ENCODE results near the gene HEPHL1. TPM values are rescaled to one million over a fixed set of nuclear protein-coding genes. Genes with fewer than 3 reads are reported as not detected.
"Not testable (repeated sequence)": the region's sequence is repeated elsewhere in the genome, so short reads cannot be mapped to it uniquely, and the experiment has no call there.

The HEPHL1 gene, protein sequence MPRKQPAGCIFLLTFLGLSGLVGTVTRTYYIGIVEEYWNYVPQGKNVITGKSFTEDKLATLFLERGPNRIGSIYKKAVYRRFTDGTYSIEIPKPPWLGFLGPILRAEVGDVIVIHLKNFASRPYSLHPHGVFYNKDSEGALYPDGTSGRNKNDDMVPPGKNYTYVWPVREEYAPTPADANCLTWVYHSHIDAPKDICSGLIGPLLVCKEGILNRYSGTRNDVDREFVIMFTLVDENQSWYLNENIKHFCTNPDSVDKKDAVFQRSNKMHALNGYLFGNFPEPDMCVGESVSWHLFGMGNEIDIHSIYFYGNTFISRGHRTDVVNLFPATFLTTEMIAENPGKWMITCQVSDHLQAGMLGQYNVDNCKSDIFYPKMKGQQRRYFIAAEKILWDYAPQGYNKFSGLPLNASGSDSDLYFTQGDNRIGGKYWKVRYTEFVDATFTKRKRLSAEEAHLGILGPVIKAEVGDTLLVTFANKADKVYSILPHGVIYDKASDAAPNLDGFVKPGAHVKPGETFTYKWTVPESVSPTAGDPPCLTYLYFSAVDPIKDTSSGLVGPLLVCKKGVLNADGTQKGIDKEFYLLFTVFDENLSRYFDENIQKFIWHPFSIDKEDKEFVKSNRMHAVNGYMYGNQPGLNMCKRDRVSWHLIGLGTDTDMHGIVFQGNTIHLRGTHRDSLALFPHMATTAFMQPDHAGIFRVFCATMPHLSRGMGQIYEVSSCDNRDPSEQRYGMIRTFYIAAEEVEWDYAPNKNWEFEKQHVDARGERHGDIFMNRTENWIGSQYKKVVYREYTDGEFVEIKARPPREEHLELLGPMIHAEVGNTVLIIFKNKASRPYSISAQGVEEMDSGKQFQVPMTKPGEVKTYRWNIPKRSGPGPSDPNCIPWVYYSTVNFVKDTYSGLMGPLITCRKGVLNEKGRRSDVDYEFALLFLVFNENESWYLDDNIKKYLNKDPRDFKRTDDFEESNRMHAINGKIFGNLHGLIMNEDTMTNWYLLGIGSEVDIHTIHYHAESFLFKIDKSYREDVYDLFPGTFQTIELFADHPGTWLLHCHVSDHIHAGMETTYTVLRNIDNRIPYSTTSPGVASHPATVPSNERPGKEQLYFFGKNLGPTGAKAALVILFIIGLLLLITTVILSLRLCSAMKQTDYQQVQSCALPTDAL
- total RNA-seq (2014; rRNA removed; shearing (Covaris generic)): not detected in 2 replicates

DNA sequence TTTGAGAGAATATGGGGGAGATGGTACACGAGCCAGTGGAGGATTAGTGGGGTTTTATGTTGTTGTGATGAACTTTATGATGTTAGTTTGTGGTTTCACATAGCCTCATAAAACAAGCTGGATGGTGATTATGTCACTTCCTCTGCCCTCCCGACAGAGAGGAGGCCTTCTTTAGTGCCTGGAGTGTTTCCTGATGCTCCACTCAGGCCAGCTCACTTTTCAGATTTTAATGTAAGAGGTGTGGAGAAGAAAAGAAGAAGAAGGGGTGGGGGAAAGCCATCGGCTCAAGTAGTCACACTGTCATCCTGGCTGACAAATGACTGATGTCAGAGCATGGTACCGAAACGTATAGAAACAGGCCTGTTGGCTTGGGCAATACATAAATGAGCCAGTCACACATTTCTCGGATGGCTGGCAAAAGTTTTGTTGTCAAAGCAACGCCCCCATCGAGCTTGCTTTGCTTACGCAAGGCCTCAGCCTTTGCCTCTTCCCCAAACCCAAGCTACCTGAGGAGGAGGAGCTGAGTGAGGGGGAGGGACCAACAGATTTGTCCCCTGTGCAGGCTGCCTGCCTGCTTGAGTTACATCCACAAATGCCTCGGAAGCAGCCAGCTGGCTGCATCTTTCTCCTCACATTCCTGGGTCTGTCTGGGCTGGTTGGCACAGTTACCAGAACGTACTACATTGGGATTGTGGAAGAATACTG lies at the start of gene HEPHL1:
Gene HEPHL1, plus strand, starts transcription at position 578 of the 705 bp plus-strand sequence. Its CDS starts 15 bp downstream, at position 593.
- DNase-seq (ENCODE audit: low read depth): peak; percentile 13

DNA sequence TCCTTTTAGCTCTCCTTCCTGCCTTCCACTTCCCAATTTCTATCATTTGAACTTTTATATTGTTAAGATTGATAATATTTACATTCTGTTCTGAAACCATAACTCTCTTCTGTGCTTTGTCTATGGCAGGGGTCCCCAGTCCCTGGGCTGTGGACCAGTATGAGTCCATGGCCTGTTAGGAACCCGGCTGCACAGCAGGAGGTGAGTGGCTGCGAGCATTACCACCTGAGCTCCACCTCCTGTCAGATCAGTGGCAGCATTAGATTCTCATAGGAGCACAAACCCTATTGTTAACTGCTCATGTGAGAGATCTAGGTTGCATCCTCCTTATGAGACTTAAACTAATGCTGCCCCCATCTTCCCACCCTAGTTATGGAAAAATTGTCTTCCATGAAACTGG lies 48.4 kb upstream of the HEPHL1 start:
- no peak for DNase-seq (ENCODE audit: low read depth)

DNA sequence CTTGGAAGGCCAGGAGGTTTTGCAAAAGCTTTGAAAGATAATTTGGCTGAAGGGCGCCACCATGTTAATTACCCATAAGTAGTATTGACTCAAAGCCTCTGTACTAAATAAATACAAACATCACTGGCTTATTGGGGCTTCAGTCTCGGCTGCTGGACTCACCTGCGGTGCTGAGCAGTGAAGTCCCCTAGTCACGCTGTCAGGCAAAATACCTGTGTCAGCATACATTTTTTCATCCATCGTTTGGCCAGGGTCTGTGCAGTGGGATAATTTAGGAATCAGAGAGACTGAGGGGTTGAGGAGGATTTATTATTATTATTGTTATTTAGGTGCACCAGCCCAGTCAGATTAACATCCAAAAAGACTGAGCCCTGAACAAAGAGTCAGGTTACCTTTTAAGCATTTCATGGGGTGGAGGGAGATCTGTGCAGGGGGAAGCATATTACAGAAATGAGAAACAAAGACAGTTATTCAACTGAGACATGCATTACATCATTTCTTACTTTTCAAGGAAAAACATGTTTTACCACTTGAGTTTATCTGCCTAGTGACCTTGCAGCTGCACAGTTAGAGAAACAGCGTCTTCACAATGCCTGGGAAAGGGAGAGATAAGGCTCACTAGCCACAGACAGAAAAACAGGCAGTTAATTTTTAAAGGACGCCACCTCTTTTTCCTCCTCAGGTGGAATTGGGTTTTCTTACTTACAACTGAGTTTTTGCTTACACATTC lies 47.7 kb upstream of the HEPHL1 start:
- not testable (repeated sequence) for DNase-seq (ENCODE audit: low read depth)

DNA sequence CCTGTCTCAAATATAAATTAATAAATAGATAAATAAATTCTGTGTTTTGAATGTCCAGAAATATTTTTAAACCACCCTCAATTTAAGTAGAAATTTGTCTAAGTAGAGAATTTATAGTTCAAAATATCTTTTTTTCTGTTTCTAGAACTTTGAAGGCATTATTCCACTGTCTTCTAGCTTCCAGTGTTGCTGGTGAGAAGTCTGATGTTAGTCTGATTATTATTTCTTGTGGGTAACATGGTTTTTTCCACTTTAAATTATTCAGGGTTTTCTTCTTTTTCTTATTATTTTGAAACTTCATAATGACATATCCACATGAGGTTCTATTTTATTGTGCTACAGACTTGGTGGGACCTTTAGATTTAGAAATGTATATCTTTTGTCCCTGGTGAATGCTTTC lies 46.4 kb upstream of the HEPHL1 start:
- no peak for DNase-seq (ENCODE audit: low read depth)

DNA sequence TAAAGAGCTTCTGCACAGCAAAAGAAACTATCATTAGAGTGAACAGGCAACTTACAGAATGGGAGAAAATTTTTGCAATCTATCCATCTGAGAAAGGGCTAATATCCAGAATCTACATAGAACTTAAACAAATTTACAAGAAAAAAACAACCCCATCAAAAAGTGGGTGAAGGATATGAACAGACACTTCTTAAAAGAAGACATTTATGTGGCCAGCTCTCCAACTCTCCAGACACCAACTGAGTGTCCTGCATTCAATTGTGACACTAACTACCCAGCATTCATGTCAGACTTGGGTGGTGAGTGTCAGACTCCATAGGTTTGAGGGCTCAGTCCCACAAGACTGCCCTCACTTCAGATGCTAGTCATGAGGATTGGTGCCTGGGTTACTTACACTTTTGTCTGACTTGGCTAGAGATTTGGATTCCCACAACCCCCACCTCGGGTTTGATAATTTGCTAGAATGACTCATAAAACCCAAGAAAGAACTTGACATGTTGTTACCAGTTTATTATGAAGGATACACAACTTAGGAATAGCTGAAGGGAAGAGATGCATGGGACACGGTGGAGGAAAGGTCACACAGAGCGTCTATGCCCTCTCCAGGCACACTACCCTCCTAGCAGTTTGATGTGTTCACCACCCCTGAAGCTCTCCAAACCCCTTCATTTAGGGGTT lies 44.4 kb upstream of the HEPHL1 start:
- not testable (repeated sequence) for DNase-seq (ENCODE audit: low read depth)

DNA sequence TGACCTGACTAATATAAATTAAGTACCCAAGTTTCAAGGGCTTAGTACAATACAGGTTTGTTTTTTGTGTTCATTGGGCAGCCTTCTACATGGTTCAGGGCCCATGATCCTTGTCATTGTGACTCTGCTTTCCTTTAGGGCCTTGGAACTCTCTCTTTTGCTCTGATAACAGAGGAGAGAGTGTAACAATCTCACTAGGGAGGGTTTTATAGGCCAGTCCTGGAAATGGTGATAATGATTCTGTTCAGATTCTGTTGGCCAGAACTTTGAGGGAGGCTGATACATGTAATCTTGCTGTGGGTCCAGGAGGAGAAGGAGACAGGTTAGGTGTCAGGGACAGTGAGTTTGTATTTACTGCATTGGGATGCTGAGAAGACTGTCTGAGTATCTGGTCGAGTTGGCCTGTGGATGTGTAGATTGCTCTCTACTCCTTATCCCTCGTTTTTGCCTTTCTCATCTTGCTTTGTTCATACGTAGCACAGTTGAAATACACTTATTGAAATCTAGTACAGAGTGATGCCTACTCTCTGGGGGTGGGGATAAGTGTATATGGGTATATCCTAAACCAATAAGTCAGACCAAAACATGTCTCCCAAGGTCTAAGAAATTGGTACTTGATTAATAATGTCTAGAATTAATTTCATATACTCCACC lies 37.5 kb upstream of the HEPHL1 start:
- DNase-seq (ENCODE audit: low read depth): no peak

DNA sequence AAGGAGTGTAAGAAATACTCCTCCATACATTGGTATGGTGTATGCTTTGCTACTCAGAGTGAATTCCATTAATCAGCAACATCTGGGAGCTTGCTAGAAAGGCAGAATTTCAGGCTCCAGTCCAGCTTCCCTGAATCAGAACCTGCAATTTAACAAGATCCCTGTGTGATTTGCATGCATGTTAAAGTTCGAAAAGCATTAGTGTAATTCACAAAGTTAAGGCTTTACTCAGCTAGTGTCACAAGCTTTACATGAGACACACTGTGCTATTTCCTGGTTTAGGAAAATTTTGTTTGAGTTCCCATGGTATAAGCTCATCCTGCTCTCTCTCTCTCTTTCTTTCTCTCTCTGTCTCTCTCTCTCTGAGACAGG lies 37.0 kb upstream of the HEPHL1 start:
- DNase-seq (ENCODE audit: low read depth): no peak

DNA sequence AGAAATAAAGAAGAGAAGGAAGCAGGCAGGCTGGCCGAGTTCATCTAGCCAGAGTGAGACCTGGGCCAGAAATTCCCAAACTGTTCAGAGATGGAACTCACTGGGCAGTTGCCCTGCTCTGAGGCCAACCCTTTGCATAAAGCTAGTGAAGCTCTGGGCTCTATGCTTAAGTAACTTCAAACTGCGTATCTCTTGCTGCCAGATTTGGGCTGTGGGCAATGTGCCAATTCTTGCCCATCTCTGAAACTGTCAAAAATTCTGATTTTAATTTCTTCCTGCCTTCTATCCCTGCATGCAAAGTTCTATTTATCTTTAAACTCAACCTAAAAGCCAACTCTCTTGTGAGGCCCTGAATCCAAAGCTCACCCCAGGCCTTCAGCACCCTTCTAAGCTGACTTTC lies 36.2 kb upstream of the HEPHL1 start:
- no peak for DNase-seq (ENCODE audit: low read depth)

DNA sequence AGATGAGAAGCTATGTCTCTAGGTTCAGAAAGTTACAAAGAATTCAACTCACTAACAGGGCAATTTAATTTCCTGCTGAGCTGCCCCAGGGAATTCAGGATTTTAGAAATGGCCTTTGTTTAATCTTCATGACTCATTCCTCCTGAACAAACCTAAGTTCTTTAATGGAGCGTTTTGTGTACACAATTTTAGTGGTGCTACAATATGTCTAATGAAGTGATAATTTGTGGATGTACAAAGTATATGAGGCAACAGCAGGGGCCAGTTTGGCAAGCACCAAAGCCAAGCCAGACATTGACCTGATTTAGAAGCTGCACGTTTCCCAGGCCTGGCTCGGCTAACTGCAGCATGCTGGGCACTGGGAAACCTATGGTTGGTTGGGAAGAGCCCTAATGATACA lies 34.4 kb upstream of the HEPHL1 start:
- peak; percentile 17 for DNase-seq (ENCODE audit: low read depth)

DNA sequence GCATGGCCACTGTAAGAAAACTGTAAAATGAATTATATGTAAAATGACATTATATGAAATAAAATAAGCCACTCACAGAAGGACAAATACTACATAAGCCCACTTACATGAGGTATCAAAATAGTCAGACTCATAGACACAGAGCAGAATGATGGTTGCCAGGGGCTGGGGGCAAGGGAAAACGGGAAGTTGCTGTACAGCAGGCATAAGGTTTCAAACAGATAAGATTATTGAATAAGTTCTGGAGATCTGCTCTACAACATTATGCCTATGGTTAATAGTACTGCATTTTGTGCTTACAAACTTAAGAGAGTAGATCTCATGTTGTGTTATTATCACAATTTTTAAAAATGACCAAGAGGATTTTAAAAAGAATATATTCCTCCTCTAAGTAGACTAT lies 32.7 kb upstream of the HEPHL1 start:
- no peak for DNase-seq (ENCODE audit: low read depth)

DNA sequence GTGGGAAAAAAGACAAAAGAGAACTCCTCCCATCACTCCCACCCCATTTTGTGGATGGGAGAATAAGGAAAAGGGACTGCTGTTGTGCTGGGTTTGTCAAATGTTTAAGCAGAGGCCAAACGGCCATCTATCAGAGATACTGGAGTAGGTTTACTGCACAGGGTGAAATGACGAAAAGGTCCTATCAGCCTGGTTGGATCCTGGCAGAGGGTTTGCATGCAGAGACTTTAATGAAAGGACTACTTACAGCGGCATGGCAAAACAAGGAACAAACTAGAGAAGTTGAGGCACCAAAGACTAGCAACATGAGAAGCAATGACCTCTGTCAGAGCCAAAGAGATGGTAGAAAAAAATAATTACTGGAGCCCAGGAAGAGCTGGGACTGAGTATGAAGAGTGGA lies 32.2 kb upstream of the HEPHL1 start:
- no peak for DNase-seq (ENCODE audit: low read depth)

DNA sequence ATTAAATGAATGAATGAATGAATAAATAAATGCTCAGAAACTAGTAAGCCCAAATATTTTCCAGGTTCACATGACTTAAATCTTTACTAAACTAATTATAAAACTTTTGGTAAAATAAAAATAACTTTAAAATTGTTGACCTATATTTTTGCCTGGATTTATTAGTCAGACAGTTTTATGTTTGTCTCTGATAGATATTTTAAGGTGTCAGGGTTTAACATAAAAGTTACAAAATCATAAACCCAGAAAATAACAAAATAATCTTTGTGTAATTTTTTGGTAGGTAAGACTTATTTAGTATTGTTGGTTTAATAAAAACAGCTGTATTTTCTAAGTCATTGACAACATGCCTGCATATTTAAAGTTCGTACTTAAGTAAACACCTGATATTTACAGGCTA lies 27.4 kb upstream of the HEPHL1 start:
- DNase-seq (ENCODE audit: low read depth): no peak

DNA sequence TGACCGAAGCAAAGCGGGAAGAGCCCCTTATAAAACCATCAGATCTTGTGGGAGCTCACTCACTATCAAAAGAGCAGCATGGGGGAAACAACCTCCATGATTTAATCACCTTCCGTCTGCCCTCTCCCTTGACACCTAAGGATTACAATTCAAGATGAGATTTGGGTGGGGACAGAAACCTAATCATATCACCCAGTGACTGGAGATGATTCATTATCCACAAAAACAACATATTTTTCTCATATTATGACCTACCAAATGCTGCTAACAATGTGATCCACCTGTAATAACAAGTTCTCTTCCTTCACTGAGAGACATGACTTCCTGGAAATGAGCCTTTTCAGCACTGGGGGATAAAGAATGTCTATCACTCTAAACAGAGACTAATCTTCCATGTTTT lies 23.4 kb upstream of the HEPHL1 start:
- no peak for DNase-seq (ENCODE audit: low read depth)

DNA sequence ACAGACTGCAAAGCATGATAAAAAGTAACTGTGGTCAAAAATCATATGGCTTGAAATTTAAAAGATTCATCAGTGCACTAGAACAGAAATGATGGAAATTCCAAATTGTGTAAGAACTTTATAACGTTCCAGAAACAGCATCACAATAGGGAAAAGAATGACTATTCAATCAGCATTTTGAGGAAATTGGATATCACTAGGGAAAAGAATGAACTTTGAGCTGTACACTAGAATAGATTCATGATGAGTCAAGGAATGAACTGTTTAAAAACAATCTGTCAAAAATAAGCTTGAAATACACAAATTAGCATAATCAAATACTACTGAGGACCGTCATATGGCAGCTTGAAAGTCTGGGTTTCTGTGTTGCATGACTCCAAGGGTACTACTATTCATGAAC lies 20.5 kb upstream of the HEPHL1 start:
- no peak for DNase-seq (ENCODE audit: low read depth)

DNA sequence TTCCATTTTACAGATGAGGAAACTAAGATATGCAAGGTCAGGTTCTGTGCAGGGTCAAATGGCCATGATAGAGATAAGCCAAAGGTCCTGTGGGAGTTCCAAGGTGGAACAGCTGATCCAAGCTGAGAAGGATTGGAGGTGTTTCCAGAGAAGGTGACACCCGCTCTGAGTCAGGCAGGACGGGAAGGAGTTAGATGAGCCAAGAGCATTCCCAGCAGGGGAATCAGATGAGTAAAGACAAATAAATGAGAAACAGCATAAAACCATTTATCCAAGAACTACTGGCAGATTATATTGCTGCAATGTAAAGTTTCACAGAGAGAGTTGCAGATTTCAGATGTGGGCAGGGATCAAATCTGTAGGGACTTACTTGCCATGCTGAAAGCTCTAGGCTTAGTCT lies 18.9 kb upstream of the HEPHL1 start:
- peak; percentile 10 for DNase-seq (ENCODE audit: low read depth)

DNA sequence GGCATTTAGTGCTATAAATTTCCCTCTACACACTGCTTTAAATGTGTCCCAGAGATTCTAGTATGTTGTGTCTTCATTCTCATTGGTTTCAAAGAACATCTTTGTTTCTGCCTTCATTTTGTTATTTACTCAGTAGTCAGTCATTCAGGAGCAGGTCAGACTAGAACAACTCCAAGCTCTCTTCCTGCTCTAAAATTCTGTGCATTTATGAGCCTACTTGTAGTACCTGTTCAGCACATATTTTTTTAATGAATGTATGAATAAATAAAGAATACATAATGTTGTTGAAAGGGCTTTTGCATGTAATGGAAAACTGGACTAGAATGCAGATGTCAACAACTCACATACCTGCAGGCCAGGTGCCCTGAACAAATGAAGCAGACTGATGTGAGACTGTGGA lies 13.7 kb upstream of the HEPHL1 start:
- no peak for DNase-seq (ENCODE audit: low read depth)

DNA sequence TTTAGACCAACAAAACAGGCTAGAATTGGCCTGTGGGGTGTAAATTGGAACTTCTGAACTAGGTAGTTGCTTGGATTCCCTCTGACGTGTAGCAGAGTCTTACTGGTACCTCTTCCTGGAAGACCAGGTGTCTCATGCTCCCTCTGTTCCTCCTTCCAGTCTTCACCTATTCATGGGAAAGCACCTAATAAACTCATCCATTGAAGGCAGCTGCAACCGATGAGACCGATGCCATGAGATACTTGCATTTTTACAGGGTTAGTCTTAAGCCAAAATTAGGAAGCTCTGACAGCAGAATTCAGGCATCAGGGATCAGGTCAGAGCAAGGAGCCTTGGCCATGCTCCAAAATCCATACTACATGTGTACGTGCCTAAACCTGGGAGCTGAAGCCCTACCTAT lies 13.2 kb upstream of the HEPHL1 start:
- no peak for DNase-seq (ENCODE audit: low read depth)

DNA sequence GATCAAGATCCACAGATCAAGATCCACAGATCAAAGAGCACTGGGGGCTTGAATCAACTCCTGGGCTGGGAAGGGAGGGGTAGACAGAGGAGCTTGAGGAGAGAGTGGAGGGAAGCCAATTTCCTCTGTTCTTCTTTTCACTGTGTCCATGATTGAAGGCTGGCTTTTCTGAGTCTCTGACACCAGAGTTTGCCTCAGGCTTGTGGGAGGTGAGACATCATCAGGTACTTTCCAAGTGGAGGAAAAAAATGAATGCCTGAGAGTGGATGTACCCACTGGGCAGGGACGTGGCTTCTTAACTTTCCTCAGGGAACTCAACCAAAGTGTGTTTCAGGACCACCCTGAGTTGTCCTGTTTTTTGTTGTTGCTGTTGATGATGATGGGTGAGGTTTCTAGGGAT lies 11.0 kb upstream of the HEPHL1 start:
- no peak for DNase-seq (ENCODE audit: low read depth)

DNA sequence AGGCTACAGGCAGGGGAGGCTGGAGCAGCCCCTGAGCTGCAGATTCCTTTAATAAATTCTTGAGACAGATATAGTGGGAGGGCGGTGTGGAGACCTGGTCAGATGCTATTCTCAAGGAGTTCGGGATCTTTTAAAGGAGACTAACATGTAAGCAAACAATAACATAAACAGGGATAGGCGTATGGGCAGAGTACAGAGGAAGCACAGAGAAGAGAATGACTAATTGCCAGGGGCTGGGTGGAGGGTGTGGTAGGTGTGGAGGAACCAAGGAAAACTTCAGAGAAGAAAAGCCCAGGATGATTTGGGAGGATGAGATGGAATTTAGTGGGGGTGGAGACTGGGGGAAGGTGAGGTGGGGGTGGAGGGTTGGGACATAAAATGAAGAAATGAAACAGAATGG lies 9.7 kb upstream of the HEPHL1 start:
- no peak for DNase-seq (ENCODE audit: low read depth)

DNA sequence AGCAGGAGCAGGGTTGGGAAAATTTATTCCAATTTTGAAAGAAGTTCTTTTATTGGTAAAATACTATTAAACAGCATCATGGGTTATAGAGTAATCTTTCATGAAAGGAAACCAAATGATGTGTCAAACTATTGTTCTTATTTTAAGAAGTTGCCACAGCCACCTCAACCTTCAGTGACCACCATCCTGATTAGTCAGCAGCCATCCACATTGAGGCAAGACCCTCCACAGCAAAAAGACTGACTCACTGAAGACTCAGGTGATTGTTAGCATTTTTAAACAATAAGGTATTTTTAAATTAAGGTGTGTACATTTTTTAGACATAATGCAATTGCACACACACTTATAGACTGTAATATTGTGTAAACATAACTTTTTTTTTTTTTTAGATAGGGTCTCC lies 3.7 kb upstream of the HEPHL1 start:
- DNase-seq (ENCODE audit: low read depth): peak; percentile 15

Data from Daoy (cell line).